ENCODE data around the gene ZNF174.
A peak's percentile ranks its signal among the peaks of the same experiment; 100 is the strongest.

Gene ZNF174

DNA sequence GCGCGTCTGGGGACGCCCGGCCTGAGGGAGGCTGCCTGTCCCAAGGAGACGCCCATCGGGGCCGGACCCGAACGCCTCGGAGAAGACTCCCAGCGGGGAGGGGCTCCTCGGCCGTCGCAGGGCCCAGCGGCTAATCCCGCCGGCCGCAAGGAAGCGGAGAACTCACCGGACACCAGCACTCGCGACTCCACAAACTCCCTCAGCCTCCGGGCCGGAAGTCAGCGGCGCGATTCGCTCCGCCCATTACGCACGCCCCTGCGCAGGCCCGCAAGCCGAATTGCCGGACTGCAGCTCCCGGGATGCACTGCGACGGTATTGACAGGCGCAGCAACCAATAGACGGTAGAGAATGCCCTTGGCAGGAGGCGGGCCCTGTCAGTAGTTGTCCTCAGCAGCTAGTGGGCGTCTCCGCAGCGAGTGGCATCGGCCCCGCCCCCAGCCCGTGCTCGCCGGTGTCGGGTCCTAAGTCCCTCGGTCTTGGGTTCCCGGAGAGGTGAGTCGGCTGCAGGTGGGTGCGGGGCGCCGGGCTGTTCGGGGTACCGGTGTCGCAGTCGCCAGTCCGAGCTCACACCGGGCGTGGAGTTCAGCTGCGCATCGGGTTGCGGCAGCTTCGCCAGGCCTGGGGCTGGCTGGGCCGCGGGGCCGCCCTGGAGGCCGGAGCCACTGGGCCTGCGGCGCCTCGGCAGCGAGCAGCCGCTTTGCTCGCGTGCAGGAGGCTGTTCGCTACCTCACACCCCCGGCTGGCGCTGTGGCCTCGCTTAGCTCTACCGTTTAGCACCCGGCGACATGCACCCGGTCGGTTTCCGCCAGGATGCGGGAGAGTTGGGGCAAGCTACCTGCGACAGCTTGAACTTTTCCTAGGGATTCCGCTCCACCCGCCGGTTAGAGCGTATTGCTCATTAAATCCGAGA, at the start of gene ZNF174, which contains the start of gene ZSCAN32:
TSS of gene ZNF174 (plus strand) at position 437 of the 910 bp plus-strand sequence. CDS start 790 bp downstream, outside the sequence.
TSS of gene ZSCAN32 (minus strand) at position 226 of the 910 bp plus-strand sequence. CDS start 3,447 bp downstream, outside the sequence.
- peak; percentile 98 for DNase-seq (ENCODE audit: low read depth)
- H3K4me3 ChIP-seq (ENCODE audit: low read depth, low read length), result peak within 1 kb of the TSS; percentile 95

DNA sequence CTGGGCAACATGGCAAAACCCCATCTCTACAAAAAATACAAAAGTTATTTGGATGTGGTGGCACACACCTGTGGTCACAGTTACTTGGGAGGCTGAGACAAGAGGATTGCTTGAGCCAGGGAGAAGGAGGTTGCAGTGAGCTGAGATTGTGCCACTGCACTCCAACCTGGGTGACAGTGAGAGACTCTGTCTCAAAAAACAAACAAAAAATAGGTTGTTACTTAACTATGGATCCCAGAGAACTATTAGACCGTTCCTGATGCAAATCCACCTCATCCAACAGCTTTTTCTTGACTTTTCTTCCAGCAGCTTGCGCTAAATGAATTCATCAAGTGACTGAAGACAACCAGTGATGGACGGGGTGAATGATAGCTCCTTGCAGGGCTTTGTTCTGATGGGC, 45.4 kb upstream of the ZNF174 start, which contains the start of gene OR2C1:
TSS of gene OR2C1 (plus strand) at position 301 of the 400 bp plus-strand sequence. CDS start at position 353, 52 bp downstream.
- no peak for DNase-seq (ENCODE audit: low read depth)
- no peak within 1 kb of the TSS for H3K4me3 ChIP-seq (ENCODE audit: low read depth, low read length)

DNA sequence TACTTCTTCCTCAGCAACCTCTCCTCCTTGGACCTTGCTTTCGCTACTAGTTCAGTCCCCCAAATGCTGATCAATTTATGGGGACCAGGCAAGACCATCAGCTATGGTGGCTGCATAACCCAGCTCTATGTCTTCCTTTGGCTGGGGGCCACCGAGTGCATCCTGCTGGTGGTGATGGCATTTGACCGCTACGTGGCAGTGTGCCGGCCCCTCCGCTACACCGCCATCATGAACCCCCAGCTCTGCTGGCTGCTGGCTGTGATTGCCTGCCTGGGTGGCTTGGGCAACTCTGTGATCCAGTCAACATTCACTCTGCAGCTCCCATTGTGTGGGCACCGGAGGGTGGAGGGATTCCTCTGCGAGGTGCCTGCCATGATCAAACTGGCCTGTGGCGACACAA, 44.9 kb upstream of the ZNF174 start:
- no peak for DNase-seq (ENCODE audit: low read depth)
- H3K4me3 ChIP-seq (ENCODE audit: low read depth, low read length), result no peak overlapping the region

DNA sequence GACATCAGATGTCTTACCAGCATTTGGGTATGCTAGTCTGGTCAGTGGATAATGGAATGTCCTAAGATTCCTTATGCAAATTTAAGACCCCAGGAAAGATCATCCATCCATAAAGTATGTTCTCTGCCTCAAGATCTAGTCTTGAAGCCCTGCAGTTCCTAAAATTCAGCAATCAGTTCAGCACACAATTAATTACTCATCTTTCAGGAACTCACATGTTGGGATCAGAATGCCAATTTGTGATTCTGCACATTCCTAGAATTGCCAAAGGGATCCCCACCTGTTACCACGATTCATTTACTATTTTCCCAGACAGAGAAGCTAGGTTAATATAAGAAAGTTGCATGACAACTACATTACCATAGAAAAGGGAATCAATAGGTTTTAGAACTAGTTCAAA, 42.1 kb upstream of the ZNF174 start:
- no peak overlapping the region for H3K4me3 ChIP-seq (ENCODE audit: low read depth, low read length)
- no peak for DNase-seq (ENCODE audit: low read depth)

DNA sequence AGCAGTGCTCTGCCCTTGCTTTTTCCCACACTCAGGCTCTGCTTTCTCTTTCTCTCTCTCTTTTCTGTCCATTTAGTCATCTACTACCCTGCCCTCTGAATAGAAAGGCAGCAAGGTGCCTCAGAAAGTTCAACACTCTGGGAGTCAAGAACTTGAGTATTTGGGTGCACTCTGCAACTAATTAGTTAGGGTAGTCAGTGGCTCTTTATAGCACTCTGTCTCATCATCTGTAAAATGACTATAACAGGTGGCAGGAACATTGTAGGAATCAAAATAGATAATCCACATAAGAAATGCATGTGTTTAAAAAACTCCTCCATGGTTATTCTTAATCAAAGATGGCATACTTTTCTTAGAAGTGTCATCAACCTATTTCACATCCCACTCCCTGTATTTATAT, 38.1 kb upstream of the ZNF174 start:
- H3K4me3 ChIP-seq (ENCODE audit: low read depth, low read length), result no peak overlapping the region
- no peak for DNase-seq (ENCODE audit: low read depth)

DNA sequence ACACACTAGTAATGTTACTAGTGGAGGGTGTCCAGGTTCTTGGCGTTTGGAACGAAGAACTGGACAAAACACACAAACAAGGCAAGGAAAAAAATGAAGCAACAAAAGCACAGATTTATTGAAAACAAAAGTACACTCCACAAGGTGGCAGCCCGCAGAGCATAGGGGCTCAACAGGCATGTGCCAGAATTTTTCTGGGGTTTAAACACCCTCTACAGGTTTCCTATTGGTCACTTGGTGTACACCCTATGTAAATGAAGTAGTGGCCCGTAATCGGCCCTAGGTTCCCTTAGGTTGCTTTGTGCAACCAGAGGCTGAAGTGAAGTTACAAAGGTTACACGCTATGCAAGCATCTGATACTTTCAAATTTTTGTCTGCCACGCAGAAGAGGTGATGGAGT, 37.2 kb upstream of the ZNF174 start:
- DNase-seq (ENCODE audit: low read depth), result no peak
- H3K4me3 ChIP-seq (ENCODE audit: low read depth, low read length), result no peak overlapping the region

DNA sequence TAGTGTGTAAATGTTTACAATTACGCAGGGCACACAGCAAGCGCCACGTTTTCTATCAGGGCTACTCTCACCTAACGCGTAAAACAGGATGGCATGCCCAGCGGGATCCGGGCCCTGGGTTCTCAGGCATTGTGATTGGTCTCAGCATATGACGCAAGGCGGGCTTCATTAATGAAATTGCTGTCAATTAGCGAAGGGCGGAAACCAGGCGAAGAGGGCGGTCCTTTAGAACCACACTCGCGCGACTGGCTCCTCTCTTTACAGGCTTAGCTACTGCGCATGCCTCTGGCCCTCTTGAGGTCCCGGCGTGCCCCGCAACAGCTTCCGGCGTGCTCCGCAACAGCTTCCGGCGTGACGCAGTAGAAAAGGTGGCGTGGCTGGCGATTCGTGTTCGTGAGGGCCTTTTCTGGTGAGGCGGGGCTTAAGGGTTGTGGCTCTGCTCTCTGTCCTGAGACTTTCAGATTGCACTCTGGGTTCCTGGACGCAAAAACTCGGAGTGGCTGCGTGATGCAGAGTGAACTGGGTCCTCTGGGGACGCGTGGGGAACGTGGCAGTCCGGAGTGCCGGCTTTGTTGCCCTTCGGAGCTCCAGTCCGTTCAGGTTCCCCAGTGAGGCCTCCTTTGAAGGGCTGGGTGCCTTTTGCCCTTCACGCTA, 36.1 kb upstream of the ZNF174 start:
- DNase-seq (ENCODE audit: low read depth), result peak; percentile 83

DNA sequence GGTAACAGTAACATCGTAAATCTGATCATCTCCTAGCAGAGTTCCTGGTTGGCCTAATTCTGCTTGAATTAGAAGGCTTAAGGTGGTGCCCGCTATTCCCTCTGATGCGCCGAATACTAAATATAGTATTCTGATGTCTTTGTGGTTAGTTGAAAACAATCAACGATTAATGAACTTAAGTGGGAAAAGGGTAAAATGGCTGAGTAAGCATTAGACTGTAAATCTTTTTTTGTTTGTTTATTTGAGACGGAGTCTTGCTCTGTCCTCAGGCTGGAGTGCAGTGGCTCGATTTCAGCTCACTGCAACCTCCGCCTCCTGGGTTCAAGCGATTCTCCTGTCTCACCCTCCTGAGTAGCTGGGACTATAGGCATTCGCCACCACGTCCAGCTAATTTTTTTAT, 31.9 kb upstream of the ZNF174 start:
- DNase-seq (ENCODE audit: low read depth), result no peak
- no peak overlapping the region for H3K4me3 ChIP-seq (ENCODE audit: low read depth, low read length)

More for the DNA sequence above, 36.1 kb upstream of the ZNF174 start:
- H3K4me3 ChIP-seq (ENCODE audit: low read depth, low read length), result peak overlapping the region; percentile 71

DNA sequence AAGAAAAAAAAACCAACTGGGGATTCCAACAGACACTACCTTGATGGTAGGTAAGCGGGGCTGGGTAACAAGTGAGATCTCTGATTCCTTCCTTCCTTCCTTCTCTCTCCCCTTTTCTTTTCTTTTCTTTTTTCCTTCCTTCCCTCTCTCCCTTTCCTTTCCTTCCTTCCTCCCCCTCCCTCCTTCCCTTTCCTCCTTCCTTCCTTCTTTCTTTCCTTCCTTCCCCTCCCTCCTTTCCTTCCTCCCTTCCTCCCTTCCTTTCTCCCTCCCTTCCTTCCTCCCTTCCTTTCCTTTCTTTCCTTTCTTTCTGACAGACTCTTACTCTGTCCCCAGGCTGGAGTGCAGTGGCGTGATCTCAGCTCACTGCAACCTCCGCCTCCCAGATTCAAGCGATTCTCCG, 25.3 kb upstream of the ZNF174 start:
- no peak for DNase-seq (ENCODE audit: low read depth)
- H3K4me3 ChIP-seq (ENCODE audit: low read depth, low read length), result no peak overlapping the region

DNA sequence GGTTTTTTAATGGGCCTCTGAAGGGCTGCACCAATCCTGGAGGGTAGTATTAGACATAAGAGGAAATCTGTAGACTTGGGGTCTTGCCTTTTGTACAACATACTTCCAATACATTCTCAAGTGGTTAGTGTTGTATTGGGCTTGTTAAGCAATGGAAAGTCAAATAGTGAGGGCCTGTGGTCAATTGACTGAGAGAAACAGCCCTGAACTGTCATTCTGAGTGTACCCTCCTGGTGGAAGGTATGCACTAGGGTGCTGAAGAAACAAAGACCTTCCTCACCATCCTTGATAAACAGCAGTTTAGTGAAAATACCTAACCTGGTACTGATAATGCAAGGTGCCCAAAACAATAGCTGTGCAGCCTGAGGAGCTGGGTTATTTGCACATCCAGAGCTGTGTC, 23.1 kb upstream of the ZNF174 start:
- DNase-seq (ENCODE audit: low read depth), result no peak
- H3K4me3 ChIP-seq (ENCODE audit: low read depth, low read length), result no peak overlapping the region

DNA sequence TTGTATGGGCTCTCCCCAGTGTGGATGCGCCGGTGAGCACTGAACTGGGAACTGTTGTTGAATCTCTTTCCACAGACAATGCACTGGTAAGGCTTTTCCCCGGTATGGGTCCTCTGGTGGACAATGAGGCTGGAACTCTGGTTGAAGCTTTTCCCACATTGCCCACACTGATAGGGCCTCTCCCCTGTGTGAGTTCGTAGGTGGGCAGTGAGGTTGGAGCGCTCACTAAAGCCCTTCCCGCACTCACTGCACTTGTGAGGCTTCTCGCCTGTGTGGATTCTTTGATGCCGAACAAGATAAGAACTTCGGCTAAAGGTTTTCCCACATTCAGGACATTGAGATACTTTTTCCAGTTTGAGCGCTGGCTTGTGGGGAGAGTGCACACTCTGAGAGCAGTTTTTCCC, 18.0 kb upstream of the ZNF174 start:
- no peak overlapping the region for H3K4me3 ChIP-seq (ENCODE audit: low read depth, low read length)
- no peak for DNase-seq (ENCODE audit: low read depth)

DNA sequence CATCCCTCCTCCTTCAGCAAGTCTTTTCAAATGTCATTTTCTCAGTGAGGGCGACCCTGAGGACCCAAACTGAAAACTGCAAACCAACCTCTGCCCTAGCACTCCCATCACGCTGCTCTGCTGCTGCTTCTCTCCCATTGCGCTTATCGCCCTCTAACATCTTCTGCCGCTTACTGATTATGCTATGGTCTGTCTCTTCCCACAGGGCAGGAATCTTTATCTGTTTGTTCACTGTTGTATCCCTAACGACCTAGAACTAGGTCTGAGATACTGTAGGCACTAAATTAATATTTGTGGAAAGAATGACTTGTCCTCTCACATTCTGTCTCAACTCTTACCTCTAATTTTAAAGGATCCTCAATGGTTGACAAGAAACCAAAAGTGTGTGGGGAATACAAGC, 12.7 kb upstream of the ZNF174 start:
- H3K4me3 ChIP-seq (ENCODE audit: low read depth, low read length), result no peak overlapping the region

DNA sequence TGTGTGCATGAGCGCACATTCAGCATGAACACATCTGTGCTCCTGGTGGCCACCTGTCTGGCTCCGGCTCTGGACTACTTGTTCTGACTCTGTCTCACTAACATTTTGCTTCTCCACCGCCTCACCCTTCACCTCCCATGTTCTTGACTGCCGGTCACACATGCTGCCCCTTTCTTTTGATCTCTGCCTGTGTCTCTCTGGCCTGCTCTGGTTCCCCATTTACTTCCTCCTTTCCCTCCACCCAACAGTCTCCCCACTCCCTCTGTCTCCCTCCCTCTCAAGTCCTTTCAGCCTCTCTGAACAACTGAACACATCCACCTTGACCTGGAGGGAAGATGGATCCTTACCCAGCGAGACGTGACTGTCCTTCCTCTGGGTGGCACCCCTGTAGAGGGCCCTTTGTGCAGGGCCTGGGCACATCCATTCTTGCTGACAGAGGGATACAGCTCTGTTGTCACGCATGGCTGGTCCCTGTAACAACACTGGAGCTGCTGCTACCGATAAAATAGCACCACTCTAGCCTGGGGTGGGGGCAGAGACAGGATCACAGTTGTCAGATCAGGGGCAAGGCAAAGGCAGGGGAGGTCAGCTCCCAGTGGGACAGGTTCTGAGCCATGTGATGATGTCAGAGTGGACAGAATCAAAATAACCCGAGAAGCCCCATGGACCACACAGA, 11.2 kb upstream of the ZNF174 start:
- DNase-seq (ENCODE audit: low read depth), result no peak
- no peak overlapping the region for H3K4me3 ChIP-seq (ENCODE audit: low read depth, low read length)

More for the DNA sequence above, 12.7 kb upstream of the ZNF174 start:
- no peak for DNase-seq (ENCODE audit: low read depth)

DNA sequence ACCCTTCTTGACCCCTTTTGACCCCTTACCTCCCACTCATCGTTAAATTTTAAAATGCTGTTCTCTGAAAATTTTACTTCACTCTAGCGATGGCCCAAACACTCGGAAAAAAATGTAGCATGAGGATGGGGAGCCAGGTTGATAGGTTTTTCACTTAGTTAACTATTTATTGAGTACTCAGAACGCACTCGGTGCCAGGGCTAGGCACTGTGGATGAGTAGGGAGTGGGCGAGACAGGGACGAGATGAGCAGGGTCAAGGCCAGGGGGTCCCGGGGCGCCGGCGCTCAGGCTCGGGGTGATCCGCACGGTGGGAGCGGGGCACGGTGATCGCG, 603 bp upstream of the ZNF174 start:
- peak overlapping the region; percentile 95 for H3K4me3 ChIP-seq (ENCODE audit: low read depth, low read length)
- DNase-seq (ENCODE audit: low read depth), result no peak

DNA sequence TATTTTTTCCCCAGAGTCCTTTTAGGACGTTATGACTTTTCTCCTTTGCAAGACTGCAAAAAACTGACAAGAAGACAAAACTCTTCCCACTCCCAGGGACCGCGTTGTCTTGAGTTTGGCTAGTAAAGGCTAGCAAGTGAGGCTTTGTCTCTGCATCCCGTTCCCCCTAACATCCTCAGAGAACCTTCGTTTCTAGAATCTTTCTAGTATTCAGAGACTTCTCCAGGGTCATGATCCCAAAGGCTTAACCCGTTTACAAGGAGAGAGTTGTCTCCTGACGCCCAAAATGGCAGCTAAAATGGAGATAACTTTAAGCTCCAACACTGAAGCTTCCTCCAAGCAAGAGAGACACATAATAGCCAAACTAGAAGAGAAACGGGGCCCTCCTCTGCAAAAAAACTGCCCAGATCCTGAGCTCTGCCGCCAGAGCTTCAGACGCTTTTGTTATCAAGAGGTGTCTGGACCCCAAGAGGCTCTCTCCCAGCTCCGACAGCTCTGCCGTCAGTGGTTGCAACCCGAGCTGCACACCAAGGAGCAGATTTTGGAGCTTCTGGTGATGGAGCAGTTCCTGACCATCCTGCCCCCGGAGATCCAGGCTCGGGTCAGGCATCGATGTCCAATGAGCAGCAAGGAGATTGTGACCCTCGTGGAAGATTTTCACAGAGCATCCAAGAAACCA, 843 bp downstream of the ZNF174 start:
- no peak for DNase-seq (ENCODE audit: low read depth)
- H3K4me3 ChIP-seq (ENCODE audit: low read depth, low read length), result peak overlapping the region; percentile 95

DNA sequence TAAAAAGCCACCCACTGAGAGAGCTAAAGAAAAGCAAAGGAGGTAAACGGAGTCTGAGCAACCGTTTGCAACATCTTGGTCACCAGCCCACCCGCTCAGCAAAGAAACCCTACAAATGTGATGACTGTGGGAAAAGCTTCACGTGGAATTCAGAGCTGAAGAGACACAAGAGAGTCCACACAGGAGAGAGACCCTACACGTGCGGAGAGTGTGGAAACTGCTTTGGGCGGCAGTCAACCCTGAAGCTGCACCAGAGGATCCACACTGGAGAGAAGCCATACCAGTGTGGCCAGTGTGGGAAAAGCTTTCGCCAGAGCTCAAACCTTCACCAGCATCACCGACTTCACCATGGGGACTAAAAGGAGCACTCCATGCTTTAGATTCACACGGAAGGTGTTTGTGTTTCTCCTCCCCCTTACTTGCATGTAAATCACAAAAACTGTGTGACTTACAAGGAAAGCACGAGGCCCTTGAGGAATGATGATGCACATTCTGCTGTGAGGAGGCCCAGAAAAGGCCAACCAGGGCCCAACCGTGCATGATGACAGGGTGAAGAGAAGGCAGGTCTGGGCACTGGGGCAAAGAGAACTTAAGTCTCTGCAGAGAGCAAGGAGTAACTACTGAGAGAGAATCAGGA, 7.7 kb downstream of the ZNF174 start:
- no peak for DNase-seq (ENCODE audit: low read depth)
- H3K4me3 ChIP-seq (ENCODE audit: low read depth, low read length), result no peak overlapping the region

DNA sequence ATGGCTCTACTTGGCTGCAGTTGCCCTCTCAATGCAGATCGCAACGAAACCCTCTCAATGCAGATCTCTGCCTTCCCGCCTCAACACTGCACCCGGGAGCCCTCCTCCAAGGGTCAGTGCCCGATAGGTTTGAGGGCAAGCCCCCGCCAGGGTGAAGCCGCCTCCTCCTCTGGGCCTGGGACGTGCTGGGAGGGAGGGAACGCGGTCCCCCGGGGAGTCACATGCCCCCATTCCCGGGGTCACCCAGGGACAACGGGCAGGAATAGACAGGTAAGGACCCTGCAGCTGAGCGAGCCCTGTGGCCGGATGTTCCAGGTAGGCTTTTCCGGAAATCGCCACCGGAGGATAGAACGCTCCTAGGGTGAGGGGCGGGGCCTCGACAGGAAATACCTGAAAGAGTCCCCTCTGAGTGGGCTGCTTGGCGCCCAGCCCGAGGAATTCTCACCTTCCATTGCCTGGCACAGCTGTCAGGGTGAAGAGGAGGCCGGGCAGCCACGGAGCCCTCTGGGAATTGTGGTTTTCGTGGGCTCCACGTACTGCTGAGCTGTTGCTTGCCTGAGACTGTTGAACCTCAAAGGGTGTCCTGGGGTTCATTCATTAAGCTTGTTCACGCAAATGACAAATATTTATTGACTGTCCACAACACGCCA, 12.8 kb downstream of the ZNF174 start:
- no peak for DNase-seq (ENCODE audit: low read depth)
- no peak overlapping the region for H3K4me3 ChIP-seq (ENCODE audit: low read depth, low read length)

DNA sequence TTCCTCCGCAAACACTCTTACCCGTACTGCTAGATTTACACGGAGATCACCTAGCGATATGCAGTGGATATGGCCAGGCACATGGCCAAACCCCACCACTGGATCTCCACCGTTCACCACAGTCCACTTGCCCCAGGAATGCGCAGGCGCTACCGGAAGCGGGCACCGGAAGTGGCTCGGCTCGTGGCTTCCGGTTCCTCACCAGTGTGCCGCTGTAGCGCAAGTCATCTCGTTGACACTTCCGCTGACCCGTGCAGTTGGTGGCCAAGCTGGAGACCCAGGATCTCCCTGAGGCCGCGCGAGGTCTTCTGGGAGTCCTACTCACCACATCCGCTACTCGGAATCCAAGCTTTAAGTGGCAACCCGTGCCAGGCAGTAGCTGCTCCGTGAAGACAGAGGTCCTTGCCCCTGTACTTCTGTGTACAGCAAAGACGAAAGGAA, 30.8 kb downstream of the ZNF174 start:
- no peak for DNase-seq (ENCODE audit: low read depth)
- peak overlapping the region; percentile 21 for H3K4me3 ChIP-seq (ENCODE audit: low read depth, low read length)

DNA sequence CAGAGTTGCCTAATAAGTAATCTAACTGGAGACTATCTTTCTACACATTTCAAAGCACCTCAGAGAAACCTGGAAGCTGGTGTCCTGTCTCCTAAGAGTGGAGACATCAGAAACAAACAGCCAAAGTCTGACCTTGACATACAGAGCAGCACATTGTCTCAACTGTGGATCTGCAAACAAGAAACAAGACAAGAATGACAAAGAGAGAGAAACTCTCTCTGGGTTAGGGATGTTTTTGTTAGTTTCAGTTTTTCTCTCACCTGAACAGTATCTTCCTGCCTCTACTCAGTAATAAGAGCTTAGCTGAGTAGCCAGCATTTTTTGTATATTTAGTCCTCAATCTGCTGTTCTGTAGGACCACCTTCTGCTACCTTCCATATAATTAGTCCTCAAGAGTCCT, 33.4 kb downstream of the ZNF174 start:
- no peak overlapping the region for H3K4me3 ChIP-seq (ENCODE audit: low read depth, low read length)
- DNase-seq (ENCODE audit: low read depth), result no peak

Measured in skeletal muscle cell (primary cell).